GM19468 (cell line): ENCODE data around the gene STAB1.

Experiments
- ATAC-seq: cut with Tn5 transposase; IDR thresholded peaks from one replicate; pipeline ENCODE4 v1.9.1; 2021; ENCODE audit warnings: mild to moderate bottlenecking, moderate library complexity, moderate number of reproducible peaks; ENCODE audit not compliant: unreplicated experiment; ENCODE audit errors: extremely low read depth

STAB1 gene

DNA sequence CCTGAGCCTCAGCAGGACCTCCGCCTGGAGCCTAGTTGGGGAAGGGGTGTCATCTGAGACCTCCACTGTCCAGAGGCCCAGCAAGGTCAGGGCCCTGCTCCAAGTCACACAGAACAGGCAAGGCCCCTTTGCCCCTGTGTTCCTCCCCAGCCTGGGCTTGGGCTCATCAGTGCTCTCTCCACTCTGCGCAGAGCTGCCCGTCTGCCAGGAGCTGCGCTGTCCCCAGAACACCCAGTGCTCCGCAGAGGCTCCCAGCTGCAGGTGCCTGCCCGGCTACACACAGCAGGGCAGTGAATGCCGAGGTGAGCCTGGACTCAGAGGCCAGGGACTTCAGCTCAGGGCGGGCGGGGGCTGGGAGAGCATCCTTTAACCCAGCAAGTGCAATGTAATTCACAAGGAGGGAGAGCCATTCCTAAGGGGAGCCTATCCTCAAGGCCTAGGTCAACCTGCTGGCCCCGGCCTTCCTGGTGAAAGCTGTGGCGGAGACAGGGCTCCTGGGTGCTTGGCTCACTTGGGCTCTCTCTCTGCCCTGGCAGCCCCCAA lies 7.7 kb downstream of the STAB1 start:
- no peak for ATAC-seq

DNA sequence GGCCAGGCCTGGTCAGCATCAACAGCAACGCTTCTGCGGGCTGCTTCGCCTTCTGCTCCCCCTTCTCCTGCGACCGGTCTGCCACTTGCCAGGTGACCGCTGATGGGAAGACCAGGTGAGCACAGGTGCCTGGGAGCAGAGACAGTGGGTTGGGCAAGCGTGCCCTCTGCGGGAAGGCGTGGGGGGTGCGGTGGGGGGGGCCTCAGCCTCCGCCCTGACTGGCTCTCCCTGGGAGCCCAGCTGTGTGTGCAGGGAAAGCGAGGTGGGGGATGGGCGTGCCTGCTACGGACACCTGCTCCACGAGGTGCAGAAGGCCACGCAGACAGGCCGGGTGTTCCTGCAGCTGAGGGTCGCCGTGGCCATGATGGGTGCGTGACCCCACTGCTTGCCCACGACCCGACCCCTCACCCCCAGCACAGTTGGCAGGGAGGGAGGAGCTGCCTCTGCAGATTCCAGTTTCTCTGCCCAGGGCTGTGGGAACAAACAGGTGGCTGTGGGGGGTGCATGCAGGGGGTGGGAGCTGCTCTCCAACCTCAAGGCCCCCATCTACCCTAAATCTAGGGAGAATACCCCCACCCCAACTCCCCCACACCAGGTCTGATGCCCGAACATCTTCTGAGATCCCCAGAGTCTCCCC lies 8.8 kb downstream of the STAB1 start:
- no peak for ATAC-seq

DNA sequence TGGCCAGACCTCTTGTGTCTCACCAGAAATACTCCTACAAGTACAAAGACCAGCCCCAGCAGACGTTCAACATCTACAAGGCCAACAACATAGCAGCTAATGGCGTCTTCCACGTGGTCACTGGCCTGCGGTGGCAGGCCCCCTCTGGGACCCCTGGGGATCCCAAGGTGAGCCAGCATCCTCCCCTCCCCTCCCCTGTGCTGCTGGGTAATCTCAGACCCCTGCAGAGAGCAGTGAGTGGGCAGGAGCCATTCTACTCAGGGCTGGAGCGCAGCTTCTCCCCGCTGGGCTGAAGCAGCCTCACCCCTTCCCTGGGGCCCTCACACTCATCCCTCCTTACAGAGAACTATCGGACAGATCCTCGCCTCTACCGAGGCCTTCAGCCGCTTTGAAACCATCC lies 9.8 kb downstream of the STAB1 start:
- ATAC-seq, result no peak

DNA sequence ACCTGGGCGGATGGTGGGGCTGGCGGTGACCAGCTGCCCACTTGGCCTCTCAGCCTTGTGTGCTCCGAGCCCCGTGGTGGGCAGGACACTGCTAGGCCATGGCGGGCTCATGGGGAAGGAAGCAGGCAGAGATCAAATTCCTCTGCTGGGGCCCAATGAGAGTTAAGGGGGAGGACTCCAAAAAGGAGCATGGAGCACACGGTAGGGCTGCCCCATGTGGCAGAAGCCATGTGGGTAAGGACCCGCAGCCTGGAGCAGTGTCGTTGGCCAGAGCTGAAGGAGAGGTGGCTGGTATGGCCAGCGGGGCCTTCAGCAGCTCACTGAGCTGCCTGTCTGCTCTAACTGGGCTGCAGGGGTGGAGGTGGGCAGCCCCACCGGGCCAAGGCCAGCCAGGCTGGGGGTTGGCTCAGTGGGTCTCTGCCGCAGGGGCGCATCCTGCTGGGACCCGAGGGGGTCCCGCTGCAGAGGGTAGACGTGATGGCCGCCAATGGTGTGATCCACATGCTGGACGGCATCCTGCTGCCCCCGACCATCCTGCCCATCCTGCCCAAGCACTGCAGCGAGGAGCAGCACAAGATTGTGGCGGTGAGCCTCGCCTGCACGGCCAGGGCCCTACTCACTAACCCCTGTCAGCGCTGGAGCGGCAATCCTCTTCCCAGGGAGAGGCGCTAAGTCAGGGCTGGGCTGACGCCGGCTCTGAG lies 11.3 kb downstream of the STAB1 start:
- no peak for ATAC-seq

DNA sequence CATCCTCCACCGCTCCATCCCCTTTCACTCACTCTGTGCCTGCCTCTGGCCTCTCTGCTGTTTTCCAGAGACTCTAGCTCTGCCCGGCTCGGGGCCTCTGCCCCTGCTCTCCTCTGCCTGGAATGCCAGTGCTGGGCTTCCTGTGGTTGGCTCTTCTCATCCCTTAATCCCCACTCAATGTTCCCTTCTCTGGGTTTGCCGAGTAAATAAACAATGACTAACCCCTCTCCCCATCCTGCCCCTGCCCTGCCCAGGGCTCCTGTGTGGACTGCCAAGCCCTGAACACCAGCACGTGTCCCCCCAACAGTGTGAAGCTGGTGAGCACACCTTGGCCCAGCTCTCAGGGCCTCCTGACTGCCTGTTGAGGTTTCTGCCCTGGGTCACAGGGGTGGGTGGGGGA lies 12.2 kb downstream of the STAB1 start:
- no peak for ATAC-seq

DNA sequence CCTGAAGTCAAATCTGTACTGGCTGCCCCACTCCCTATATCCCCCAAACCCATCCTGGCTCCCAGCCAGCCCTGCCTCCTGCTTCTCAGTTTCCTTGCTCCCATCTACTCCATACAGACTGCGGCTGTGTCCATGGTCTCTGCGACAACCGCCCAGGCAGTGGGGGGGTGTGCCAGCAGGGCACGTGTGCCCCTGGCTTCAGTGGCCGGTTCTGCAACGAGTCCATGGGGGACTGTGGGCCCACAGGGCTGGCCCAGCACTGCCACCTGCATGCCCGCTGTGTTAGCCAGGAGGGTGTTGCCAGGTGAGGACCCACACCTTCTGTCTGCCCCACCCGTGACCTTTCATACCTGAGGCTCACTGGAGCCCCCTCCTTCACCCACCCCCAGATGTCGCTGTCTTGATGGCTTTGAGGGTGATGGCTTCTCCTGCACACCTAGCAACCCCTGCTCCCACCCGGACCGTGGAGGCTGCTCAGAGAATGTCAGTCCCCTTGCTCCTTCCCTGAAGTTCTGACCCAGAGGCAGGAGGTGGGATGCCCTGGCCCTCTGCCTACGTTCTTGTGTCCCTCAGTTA lies 14.7 kb downstream of the STAB1 start:
- no peak for ATAC-seq

DNA sequence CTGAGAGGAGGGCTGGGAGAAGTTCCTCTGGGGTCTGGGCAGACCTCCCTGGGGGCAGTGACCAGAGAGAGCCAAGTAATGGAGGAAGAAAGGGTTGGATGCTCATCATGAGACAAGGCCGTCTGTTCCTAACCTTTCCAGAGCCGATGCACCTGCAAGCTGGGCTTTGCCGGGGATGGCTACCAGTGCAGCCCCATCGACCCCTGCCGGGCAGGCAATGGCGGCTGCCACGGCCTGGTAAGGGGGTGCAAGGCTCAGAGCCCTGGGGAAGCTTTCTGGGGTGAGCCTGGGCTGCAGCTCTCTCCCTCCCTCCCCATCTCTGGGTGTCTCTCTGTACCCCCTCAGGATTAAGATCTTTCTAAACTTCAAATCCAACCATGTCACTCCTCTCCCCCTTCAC lies 16.4 kb downstream of the STAB1 start:
- no peak for ATAC-seq

DNA sequence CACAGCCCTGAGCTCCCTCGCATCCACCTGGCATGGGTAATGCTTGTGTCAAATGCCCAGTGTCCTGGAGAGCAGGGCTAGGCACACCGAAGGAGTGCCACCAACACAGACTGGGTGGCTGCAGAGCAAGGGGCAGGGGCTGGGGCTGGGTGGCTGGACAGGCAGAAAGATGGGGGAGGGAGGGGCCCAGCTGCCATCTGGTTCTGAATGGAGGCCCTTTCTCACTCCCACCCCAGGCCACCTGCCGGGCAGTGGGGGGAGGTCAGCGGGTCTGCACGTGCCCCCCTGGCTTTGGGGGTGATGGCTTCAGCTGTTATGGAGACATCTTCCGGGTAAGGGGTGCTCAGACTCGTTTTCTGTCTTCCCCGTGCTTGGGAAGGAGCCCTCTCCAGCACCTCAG lies 17.0 kb downstream of the STAB1 start:
- ATAC-seq, result no peak

DNA sequence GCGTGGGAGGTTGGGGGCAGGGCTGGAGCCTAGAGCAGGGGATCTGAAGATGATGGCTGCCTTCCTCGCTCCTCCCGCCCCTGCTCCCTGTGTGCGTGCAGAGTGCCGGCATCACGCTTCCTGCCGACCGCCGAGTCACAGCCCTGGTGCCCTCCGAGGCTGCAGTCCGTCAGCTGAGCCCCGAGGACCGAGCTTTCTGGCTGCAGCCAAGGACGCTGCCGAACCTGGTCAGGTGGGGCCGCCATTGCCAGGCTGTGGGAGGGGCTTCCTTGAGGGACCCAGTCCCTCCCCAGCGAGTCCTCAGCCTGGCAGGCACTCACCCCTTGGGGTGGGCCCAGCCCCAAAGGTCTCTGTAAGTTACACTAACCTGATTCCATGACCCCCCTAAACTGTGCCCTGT lies 17.6 kb downstream of the STAB1 start:
- ATAC-seq, result no peak

DNA sequence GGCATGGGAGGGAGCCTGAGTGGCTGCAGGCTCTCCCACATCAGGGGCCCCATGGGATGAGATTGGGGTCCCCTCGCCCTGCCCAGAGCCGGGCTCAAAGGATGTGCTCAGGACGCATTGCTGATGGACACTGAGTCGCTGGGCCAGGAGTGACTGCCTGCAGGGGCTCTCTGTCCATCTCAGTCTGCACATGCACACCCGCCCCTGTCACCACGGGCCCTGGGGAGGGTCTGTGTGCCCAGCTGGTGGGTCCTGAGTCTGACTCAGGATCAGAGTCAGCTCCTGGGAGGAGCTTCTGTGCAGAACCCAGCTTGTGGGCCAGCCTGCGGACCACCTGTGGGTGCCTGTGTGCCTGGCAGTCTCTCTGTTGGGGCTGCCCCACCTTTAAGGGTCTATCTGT lies 18.1 kb downstream of the STAB1 start:
- ATAC-seq, result no peak

DNA sequence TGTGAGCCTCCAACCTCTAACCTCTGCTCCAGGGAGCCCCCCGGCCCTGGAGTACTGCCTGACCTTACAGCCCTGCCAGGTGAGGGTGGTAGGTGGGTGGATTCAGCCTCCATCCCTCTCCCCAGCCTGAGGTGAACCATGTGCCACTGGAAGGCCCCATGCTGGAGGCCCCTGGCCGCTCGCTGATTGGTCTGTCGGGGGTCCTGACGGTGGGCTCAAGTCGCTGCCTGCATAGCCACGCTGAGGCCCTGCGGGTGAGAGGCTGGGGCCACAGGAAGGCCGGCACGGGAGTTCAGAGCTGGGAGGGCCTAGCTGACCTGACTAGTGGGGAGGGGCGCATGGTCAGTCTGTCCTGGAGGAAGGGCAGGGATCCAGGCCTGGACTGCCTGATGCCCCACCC lies 19.4 kb downstream of the STAB1 start:
- no peak for ATAC-seq

DNA sequence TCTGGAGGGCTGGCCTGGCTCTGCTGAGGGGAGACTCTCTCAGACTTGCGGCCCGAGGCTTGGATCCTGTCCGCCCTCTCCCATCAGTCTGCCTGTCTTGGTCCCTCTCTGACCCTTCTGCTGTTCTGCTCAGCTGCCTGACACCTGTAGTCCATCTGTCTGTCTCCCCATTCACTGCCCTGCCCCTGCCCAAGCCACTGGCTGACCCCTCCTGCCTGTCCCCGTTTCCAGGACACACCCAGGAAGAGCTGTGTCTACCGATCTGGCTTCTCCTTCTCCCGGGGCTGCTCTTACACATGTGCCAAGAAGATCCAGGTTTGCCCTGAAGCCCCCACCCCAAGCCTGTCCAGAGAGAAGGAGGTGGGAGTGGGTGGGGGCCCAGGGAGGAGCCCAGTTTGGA lies 20.1 kb downstream of the STAB1 start:
- no peak for ATAC-seq

DNA sequence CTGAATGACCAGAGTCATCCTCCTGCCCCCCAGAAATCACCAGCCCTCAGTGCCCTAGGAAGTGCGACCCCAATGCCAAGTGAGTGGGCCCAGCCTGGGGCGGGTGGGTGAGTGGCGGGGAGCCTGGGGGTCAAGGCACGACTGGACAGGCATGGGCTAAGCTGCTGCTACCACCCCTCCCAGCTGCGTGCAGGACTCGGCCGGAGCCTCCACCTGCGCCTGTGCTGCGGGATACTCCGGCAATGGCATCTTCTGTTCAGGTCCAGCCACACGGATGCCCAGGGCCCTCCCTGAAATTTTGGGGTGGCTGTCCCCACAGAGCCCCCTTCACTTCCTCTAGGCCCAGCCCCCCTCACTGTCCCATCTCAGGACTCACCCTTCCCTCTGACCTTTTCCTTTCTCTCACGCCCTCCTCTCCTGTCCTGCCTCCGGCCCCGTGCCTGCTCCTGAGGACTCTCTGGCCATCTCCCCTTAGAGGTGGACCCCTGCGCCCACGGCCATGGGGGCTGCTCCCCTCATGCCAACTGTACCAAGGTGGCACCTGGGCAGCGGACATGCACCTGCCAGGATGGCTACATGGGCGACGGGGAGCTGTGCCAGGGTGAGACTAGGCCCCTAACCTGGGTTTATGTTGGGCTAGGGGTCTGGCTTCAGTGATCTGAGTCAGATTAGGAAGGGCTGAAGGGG lies 21.5 kb downstream of the STAB1 start:
- ATAC-seq, result no peak

DNA sequence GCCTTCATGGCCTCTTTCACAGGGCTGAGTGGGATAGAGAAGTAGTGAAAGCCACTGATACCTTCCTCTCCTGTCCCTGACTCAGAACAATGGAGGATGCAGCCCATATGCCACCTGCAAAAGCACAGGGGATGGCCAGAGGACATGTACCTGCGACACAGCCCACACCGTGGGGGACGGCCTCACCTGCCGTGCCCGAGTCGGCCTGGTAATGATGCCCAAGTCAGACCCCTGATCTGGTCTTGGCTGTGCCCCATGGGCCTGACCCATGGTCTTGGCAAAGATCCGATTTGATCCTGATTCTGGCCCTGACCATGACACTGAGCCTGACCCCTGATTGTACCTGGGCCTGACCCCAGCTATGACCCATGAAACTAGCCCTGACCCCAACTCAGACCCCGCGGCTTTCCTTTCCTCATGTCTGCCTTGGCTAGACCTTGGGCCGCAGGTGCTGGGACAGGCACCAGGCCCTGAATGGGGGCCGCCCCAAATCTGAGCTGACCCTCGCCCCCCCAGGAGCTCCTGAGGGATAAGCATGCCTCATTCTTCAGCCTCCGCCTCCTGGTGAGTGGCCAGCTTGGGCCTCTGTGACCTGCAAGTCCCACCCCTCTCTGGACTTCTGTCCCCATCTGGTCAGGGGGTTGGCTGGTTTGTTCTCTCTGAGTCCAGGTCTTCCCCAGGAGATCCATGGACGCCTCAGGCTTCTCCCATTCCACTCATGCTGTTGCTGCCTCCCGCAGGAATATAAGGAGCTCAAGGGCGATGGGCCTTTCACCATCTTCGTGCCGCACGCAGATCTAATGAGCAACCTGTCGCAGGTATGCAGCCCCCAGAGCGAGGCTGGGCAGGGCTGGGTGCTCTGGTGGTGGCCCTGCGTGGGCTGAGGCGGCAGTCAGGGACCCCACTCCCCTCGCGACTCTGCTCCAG lies 22.9 kb downstream of the STAB1 start:
- ATAC-seq, result no peak

DNA sequence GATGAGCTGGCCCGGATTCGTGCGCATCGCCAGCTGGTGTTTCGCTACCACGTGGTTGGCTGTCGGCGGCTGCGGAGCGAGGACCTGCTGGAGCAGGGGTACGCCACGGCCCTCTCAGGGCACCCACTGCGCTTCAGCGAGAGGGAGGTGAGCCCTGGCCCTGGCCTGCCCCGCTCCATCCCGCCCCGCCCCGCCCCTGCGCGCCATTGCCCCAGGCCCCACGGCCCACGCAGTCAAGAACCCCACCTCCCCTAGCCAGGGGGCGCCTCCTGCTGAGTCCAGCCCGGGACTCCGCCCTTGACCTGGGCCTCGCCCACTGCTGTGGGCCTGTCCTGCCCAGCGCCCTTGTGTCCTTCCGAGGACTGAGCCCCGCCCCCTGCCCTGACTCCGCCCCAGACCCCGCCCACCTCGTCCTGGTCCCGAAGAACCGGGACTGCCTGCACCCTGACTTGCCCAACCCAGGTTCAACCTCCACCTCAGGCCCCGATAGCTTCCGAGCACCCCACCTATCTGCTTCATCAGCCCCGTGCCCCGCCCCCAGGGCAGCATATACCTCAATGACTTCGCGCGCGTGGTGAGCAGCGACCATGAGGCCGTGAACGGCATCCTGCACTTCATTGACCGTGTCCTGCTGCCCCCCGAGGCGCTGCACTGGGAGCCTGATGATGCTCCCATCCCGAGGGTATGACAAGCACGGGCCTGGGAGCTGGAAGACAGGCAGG lies 23.7 kb downstream of the STAB1 start:
- no peak for ATAC-seq

DNA sequence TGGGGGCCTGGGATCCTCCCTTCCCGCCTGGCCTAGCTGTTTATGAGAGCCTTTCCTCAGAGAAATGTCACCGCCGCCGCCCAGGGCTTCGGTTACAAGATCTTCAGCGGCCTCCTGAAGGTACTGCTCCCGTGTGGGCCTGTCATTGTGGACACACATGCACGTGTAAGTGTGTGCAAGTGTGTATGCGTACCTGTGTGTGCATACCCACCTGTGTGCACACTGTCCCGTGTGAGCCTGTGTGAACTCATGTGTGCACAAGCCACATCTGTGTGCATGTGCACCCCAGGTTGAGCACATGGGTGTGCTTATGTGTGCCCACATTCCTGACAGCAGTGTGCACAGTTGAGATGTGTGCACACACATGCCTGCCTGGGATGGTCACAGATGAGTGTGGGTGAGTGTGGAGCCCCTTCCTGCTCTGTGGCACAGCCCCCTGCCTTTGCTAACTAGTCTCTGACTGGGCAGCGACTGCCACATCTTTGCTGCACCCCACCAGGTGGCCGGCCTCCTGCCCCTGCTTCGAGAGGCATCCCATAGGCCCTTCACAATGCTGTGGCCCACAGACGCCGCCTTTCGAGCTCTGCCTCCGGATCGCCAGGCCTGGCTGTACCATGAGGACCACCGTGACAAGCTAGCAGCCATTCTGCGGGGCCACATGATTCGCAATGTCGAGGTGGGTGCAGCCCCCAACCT lies 24.5 kb downstream of the STAB1 start:
- no peak for ATAC-seq

DNA sequence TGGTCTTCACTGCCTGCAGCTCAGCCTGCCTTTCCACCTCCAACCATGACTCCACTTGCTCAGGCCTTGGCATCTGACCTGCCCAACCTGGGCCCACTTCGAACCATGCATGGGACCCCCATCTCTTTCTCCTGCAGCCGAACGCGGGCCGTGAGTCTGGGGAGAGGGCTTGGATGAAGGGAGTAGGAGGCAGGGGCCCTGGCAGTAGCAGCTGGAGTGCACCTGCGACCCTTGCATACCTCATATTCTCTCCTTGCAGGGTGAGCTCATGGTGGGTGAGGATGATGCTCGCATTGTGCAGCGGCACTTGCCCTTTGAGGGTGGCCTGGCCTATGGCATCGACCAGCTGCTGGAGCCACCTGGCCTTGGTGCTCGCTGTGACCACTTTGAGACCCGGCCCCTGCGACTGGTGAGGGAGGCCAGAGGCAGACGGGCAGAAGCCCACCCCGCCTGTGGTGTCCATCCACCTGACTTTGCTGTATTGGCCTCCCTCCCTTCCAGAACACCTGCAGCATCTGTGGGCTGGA lies 25.1 kb downstream of the STAB1 start:
- no peak for ATAC-seq

DNA sequence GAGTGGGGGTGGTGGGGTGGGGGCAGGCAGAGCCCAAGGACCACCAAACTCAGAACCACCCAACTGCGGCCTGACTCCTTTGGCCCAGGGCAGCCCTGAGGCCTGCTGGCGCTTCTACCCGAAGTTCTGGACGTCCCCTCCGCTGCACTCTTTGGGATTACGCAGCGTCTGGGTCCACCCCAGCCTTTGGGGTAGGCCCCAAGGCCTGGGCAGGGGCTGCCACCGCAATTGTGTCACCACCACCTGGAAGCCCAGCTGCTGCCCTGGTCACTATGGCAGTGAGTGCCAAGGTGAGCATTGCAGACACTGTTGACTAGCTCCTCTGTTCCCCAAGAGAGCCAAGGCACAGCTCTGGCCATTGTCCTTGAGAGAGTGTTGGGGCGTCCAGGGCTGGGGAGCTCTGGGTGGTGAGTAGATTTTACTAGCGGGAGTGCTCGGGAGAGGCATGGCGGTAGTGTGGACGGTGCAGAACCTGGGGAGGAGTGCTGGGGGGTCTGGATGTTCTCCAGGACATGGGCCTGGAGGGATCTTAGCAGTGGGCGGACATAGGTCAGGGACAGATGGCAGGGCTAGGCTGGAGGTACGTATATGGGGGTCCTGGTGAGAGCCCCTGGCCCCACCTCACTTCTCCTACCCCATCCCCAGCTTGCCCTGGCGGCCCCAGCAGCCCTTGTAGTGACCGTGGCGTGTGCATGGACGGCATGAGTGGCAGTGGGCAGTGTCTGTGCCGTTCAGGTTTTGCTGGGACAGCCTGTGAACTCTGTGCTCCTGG lies 25.8 kb downstream of the STAB1 start:
- no peak for ATAC-seq
